Right atrium auricular region (tissue), 2 donors: ENCODE data around the gene UGGT1. TPM values are rescaled to one million over a fixed set of nuclear protein-coding genes. Genes with fewer than 3 reads are reported as not detected.

Source experiments
- DNase-seq: peaks from one replicate; pipeline ENCODE4 v3.0.0-alpha.2; 2019; ENCODE audit warnings: low spot score
- H3K27ac ChIP-seq, 2 donors: fragments of 200-600 bp; sonication (generic); 1 replicate in 1 of 2; 2 replicates in 1 of 2; pipeline ENCODE4 v1.5.1; 2016 to 2019
- H3K27me3 ChIP-seq, 2 donors: fragments of 200-600 bp; sonication (generic); one replicate each; pipeline versions ENCODE4 v1.5.1 to v1.6.0; 2017 to 2019
- H3K36me3 ChIP-seq: fragments of 200-600 bp; sonication (generic); one replicate; pipeline ENCODE4 v1.5.1; 2016
- H3K4me1 ChIP-seq, 2 donors: fragments of 200-600 bp; sonication (generic); one replicate each; pipeline versions ENCODE4 v1.5.1 to v1.6.0; 2017 to 2019
- H3K4me3 ChIP-seq, 2 donors: fragments of 200-600 bp; sonication (generic); 1 replicate in 1 of 2; 2 replicates in 1 of 2; pipeline ENCODE4 v1.5.1; 2017 to 2019; ENCODE audit warnings: mild to moderate bottlenecking in 1 of 2, moderate library complexity in 1 of 2
- H3K9me3 ChIP-seq, 2 donors: fragments of 200-600 bp; sonication (generic); one replicate each; pipeline ENCODE4 v1.5.1; 2019
- CTCF ChIP-seq, 2 donors: fragments of 200-600 bp; sonication (generic); IDR thresholded peaks; one replicate each; pipeline ENCODE4 v1.5.1; 2019; ENCODE audit warnings: antibody characterized with exemption in 2 of 2
- total RNA-seq, 2 donors: library from RNA; depleted of rRNA; stranded (reverse); fragments of >200 nt; gene quantifications; one replicate each; pipeline ENCODE4 v1.1.0, GENCODE V29; 2016

The UGGT1 gene
- total RNA-seq, 2 donors from 2014 or later, result 33.5 to 47.2 TPM

- Histone ChIP-seq H3K36me3 (peaks cover 69% of the 10 kb centered on the region), H3K27me3 (no peaks in the 10 kb centered on the region), H3K4me3 (no peak overlapping the region), H3K9me3 (no peaks in the 10 kb centered on the region), H3K4me1 (no peaks in the 10 kb centered on the region), H3K27ac (no peak overlapping the region)
- no peak for DNase-seq
- no peak for TF ChIP-seq CTCF (IDR thresholded peaks at IDR 0.05)
Measured at GRCh38 chr2:128178149-128178649, 87.2 kb downstream of the UGGT1 start.

GRCh38 chr2:128178650-128179460, 87.9 kb downstream of the UGGT1 start:
- no peak for DNase-seq
- Histone ChIP-seq H3K27ac (peak overlapping the region in 1 of 2 donors; percentile 4), H3K27me3 (no peaks in the 10 kb centered on the region), H3K4me3 (no peak overlapping the region), H3K4me1 (no peaks in the 10 kb centered on the region), H3K9me3 (no peaks in the 10 kb centered on the region), H3K36me3 (peaks cover 63% of the 10 kb centered on the region)
- peak; percentile 44 to 75 for TF ChIP-seq CTCF (IDR thresholded peaks at IDR 0.05)

GRCh38 chr2:128179461-128179755, 88.4 kb downstream of the UGGT1 start:
- no peak overlapping the region for H3K4me3 ChIP-seq
- peak in 1 of 2 donors; percentile 5 for TF ChIP-seq CTCF (IDR thresholded peaks at IDR 0.05)
- H3K9me3 ChIP-seq, result no peaks in the 10 kb centered on the region
- no peaks in the 10 kb centered on the region for H3K4me1 ChIP-seq
- H3K27me3 ChIP-seq, result no peaks in the 10 kb centered on the region
- DNase-seq, result no peak
- H3K36me3 ChIP-seq, result peaks cover 59% of the 10 kb centered on the region
- peak overlapping the region in 1 of 2 donors; percentile 4 for H3K27ac ChIP-seq

GRCh38 chr2:128180031-128180430, 89.0 kb downstream of the UGGT1 start:
- TF ChIP-seq CTCF (IDR thresholded peaks at IDR 0.05), result no peak
- no peak overlapping the region for H3K4me3 ChIP-seq
- H3K27ac ChIP-seq, result no peak overlapping the region
- no peaks in the 10 kb centered on the region for H3K4me1 ChIP-seq
- H3K9me3 ChIP-seq, result no peaks in the 10 kb centered on the region
- no peaks in the 10 kb centered on the region for H3K27me3 ChIP-seq
- no peak for DNase-seq
- peaks cover 53% of the 10 kb centered on the region for H3K36me3 ChIP-seq

- Histone ChIP-seq H3K9me3 (no peaks in the 10 kb centered on the region), H3K27ac (peak overlapping the region; percentile 19 to 51), H3K27me3 (no peaks in the 10 kb centered on the region), H3K36me3 (peaks cover 42% of the 10 kb centered on the region), H3K4me3 (no peak overlapping the region), H3K4me1 (peaks cover 0 to 9% of the 10 kb centered on the region in 2 donors)
- DNase-seq, result no peak
- TF ChIP-seq CTCF (IDR thresholded peaks at IDR 0.05), result no peak
Measured at GRCh38 chr2:128185576-128185975, 94.6 kb downstream of the UGGT1 start.
